ENCODE data around the gene ST3GAL2.

- no peak for TF ChIP-seq CTCF (IDR thresholded peaks at IDR 0.05; ENCODE audit: low read length)
- TF ChIP-seq EZH2phosphoT487 (IDR thresholded peaks at IDR 0.05; ENCODE audit: low read length) = no peak
Observed at GRCh38 chr16:70466805-70467076, 27.8 kb upstream of the ST3GAL2 start.

Data from MM.1S (cell line).